Bone marrow (tissue), 2 donors: Measurements from ENCODE around the gene SPAG16.

ENCODE experiments used
- DNase-seq, 2 donors: peaks; one replicate each; lab custom pipeline; 2025; lab: John Stamatoyannopoulos, UW

Gene SPAG16

GRCh38 chr2:214077727-214078126 is 793.5 kb downstream of the SPAG16 start:
- no peak for DNase-seq

- DNase-seq = no peak
Observed at GRCh38 chr2:214079032-214079431, 794.8 kb downstream of the SPAG16 start.

GRCh38 chr2:214088536-214088935 is 804.3 kb downstream of the SPAG16 start:
- DNase-seq = no peak

GRCh38 chr2:214096208-214096715 is 812.0 kb downstream of the SPAG16 start:
- DNase-seq = no peak

GRCh38 chr2:214098811-214099210 is 814.5 kb downstream of the SPAG16 start:
- no peak for DNase-seq

- no peak for DNase-seq
Observed at GRCh38 chr2:214100488-214100887, 816.2 kb downstream of the SPAG16 start.

- DNase-seq = peak in 1 of 2 donors; percentile 85
Observed at GRCh38 chr2:214103276-214104001, 819.2 kb downstream of the SPAG16 start.

- DNase-seq = no peak
Observed at GRCh38 chr2:214104219-214104618, 820.0 kb downstream of the SPAG16 start.

- DNase-seq = no peak
Observed at GRCh38 chr2:214104967-214105366, 820.7 kb downstream of the SPAG16 start.

- DNase-seq = no peak
Observed at GRCh38 chr2:214107726-214108125, 823.5 kb downstream of the SPAG16 start.

GRCh38 chr2:214108598-214108997 is 824.3 kb downstream of the SPAG16 start:
- DNase-seq = no peak

GRCh38 chr2:214117054-214117453 is 832.8 kb downstream of the SPAG16 start:
- no peak for DNase-seq

GRCh38 chr2:214126135-214126534 is 841.9 kb downstream of the SPAG16 start:
- no peak for DNase-seq

GRCh38 chr2:214127170-214127569 is 842.9 kb downstream of the SPAG16 start:
- no peak for DNase-seq

GRCh38 chr2:214127571-214127970 is 843.3 kb downstream of the SPAG16 start:
- DNase-seq = no peak

- no peak for DNase-seq
Observed at GRCh38 chr2:214128040-214128439, 843.8 kb downstream of the SPAG16 start.

GRCh38 chr2:214130114-214130513 is 845.9 kb downstream of the SPAG16 start:
- DNase-seq = peak in 1 of 2 donors; percentile 2

- DNase-seq = no peak
Observed at GRCh38 chr2:214135966-214136365, 851.7 kb downstream of the SPAG16 start.

GRCh38 chr2:214138779-214139178 is 854.5 kb downstream of the SPAG16 start:
- DNase-seq = no peak

GRCh38 chr2:214139630-214140284 is 855.5 kb downstream of the SPAG16 start:
- no peak for DNase-seq

- DNase-seq = no peak
Observed at GRCh38 chr2:214156971-214157370, 872.7 kb downstream of the SPAG16 start.

GRCh38 chr2:214158851-214159250 is 874.6 kb downstream of the SPAG16 start:
- no peak for DNase-seq

GRCh38 chr2:214169281-214169680 is 885.0 kb downstream of the SPAG16 start:
- no peak for DNase-seq
